MM.1S (cell line): ENCODE data around the gene EPHB1.

ENCODE experiments used
- CTCF ChIP-seq: fragments of 300-600 bp; sonication (generic); IDR thresholded peaks from 2 replicates; pipeline ENCODE4 v1.5.1; 2016; ENCODE audit warnings: antibody characterized with exemption, low read length, mixed read lengths
- EZH2phosphoT487 ChIP-seq: fragments of 300-600 bp; sonication (generic); IDR thresholded peaks from 2 replicates; pipeline ENCODE4 v1.6.1; 2018; ENCODE audit warnings: antibody characterized with exemption, low read length

GRCh38 chr3:135224815-135225362, 429.8 kb downstream of the EPHB1 start:
- TF ChIP-seq CTCF (no peak), EZH2phosphoT487 (no peak)
